GM12878 (cell line): ENCODE results near the gene NFAT5.

Source experiments
- NRF1 ChIP-seq: conservative IDR thresholded peaks from 2 replicates; pipeline ENCODE4 v1.6.1; 2011; ENCODE audit warnings: mild to moderate bottlenecking, low read depth, low read length, improper control_type of control experiment
- POLR2AphosphoS5 ChIP-seq: IDR thresholded peaks from 2 replicates; pipeline ENCODE4 v1.6.1; 2011; ENCODE audit warnings: mild to moderate bottlenecking, low read length, inconsistent platforms
- RBBP5 ChIP-seq: fragments of 200-600 bp; sonication (generic); conservative IDR thresholded peaks from 2 replicates; pipeline ENCODE4 v1.6.1; 2016

- TF ChIP-seq POLR2AphosphoS5 (peak; percentile 81), RBBP5 (no peak), NRF1 (no peak)
Observed at GRCh38 chr16:69563605-69564580, 1.9 kb upstream of the NFAT5 start.
